Measurements from ENCODE around the gene RASA2. TPM values are rescaled to one million over a fixed set of nuclear protein-coding genes. Genes with fewer than 3 reads are reported as not detected.

RASA2 gene
- total RNA-seq, 1 donor: 21.7 TPM

Other genes with a start within 250 kb of the RASA2 start
- gene ZBTB38, start 118.5 kb upstream of the RASA2 start, total RNA-seq: 181 and 196 TPM in 2 replicates